WTC11 (cell line): ENCODE data around the gene NELFA.

Source experiments
- FOXP1 ChIP-seq: sonication (generic); formaldehyde crosslinking; IDR thresholded peaks from 2 replicates; pipeline ENCODE4 v1.8.0; 2022; ENCODE audit warnings: missing genetic modification reagents, mild to moderate bottlenecking, moderate library complexity, borderline replicate concordance
- NFYB ChIP-seq: sonication (generic); formaldehyde crosslinking; conservative IDR thresholded peaks from 2 replicates; pipeline ENCODE4 v1.8.0; 2022; ENCODE audit warnings: low read depth, missing genetic modification reagents
- TF ChIP-seq, protein P1 (sequence below): sonication (generic); formaldehyde crosslinking; IDR thresholded peaks from 2 replicates; pipeline ENCODE4 v1.8.1; 2022; ENCODE audit warnings: missing genetic modification reagents, borderline replicate concordance

- TF ChIP-seq, protein P1, sequence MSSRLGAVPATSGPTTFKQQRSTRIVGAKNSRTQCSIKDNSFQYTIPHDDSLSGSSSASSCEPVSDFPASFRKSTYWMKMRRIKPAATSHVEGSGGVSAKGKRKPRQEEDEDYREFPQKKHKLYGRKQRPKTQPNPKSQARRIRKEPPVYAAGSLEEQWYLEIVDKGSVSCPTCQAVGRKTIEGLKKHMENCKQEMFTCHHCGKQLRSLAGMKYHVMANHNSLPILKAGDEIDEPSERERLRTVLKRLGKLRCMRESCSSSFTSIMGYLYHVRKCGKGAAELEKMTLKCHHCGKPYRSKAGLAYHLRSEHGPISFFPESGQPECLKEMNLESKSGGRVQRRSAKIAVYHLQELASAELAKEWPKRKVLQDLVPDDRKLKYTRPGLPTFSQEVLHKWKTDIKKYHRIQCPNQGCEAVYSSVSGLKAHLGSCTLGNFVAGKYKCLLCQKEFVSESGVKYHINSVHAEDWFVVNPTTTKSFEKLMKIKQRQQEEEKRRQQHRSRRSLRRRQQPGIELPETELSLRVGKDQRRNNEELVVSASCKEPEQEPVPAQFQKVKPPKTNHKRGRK (CRISPR knock-in tag): no peak
- TF ChIP-seq NFYB (CRISPR knock-in tag) (no peak), FOXP1 (CRISPR knock-in tag) (no peak)
Measured at GRCh38 chr4:1975880-1976279, 32.9 kb downstream of the NELFA start.
